Measurements from ENCODE around the gene ALDH1L1.

The ALDH1L1 gene

GRCh38 chr3:126191246-126191645 lies 10.9 kb upstream of the ALDH1L1 start:
- DNase-seq, result no peak

- DNase-seq, result no peak
Observed at GRCh38 chr3:126187920-126188319, 7.5 kb upstream of the ALDH1L1 start.

- no peak for DNase-seq
Observed at GRCh38 chr3:126186749-126187148, 6.4 kb upstream of the ALDH1L1 start.

GRCh38 chr3:126186271-126186670 lies 5.9 kb upstream of the ALDH1L1 start:
- no peak for DNase-seq

- DNase-seq, result no peak
Observed at GRCh38 chr3:126184465-126185000, 4.1 kb upstream of the ALDH1L1 start.

GRCh38 chr3:126181398-126181725 lies 976 bp upstream of the ALDH1L1 start:
- DNase-seq, result no peak

- DNase-seq, result no peak
Observed at GRCh38 chr3:126179825-126180476, 435 bp downstream of the ALDH1L1 start.

GRCh38 chr3:126170073-126170777 lies 10.2 kb downstream of the ALDH1L1 start:
- no peak for DNase-seq

GRCh38 chr3:126167566-126167965 lies 12.8 kb downstream of the ALDH1L1 start:
- no peak for DNase-seq

- DNase-seq, result no peak
Observed at GRCh38 chr3:126166009-126166408, 14.4 kb downstream of the ALDH1L1 start.

- no peak for DNase-seq
Observed at GRCh38 chr3:126161309-126161708, 19.1 kb downstream of the ALDH1L1 start.

- no peak for DNase-seq
Observed at GRCh38 chr3:126160243-126161210, 19.9 kb downstream of the ALDH1L1 start.

- no peak for DNase-seq
Observed at GRCh38 chr3:126159476-126159875, 20.9 kb downstream of the ALDH1L1 start.

GRCh38 chr3:126158912-126159454 lies 21.4 kb downstream of the ALDH1L1 start:
- DNase-seq, result no peak

GRCh38 chr3:126158016-126158911 lies 22.1 kb downstream of the ALDH1L1 start:
- DNase-seq, result no peak

GRCh38 chr3:126157083-126157768 lies 23.2 kb downstream of the ALDH1L1 start:
- no peak for DNase-seq

- no peak for DNase-seq
Observed at GRCh38 chr3:126156468-126156867, 23.9 kb downstream of the ALDH1L1 start.

GRCh38 chr3:126155819-126156218 lies 24.6 kb downstream of the ALDH1L1 start:
- no peak for DNase-seq

GRCh38 chr3:126155280-126155640 lies 25.1 kb downstream of the ALDH1L1 start:
- DNase-seq, result no peak

GRCh38 chr3:126154391-126155279 lies 25.8 kb downstream of the ALDH1L1 start:
- no peak for DNase-seq
